HG03457 (cell line): ENCODE measurements around the gene SLC35F6.
A peak's percentile ranks its signal among the peaks of the same experiment; 100 is the strongest.

Source experiments
- ATAC-seq: cut with Tn5 transposase; IDR thresholded peaks from one replicate; pipeline ENCODE4 v1.9.1; 2021; ENCODE audit warnings: moderate number of reproducible peaks; ENCODE audit not compliant: unreplicated experiment

The SLC35F6 gene, protein sequence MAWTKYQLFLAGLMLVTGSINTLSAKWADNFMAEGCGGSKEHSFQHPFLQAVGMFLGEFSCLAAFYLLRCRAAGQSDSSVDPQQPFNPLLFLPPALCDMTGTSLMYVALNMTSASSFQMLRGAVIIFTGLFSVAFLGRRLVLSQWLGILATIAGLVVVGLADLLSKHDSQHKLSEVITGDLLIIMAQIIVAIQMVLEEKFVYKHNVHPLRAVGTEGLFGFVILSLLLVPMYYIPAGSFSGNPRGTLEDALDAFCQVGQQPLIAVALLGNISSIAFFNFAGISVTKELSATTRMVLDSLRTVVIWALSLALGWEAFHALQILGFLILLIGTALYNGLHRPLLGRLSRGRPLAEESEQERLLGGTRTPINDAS

DNA sequence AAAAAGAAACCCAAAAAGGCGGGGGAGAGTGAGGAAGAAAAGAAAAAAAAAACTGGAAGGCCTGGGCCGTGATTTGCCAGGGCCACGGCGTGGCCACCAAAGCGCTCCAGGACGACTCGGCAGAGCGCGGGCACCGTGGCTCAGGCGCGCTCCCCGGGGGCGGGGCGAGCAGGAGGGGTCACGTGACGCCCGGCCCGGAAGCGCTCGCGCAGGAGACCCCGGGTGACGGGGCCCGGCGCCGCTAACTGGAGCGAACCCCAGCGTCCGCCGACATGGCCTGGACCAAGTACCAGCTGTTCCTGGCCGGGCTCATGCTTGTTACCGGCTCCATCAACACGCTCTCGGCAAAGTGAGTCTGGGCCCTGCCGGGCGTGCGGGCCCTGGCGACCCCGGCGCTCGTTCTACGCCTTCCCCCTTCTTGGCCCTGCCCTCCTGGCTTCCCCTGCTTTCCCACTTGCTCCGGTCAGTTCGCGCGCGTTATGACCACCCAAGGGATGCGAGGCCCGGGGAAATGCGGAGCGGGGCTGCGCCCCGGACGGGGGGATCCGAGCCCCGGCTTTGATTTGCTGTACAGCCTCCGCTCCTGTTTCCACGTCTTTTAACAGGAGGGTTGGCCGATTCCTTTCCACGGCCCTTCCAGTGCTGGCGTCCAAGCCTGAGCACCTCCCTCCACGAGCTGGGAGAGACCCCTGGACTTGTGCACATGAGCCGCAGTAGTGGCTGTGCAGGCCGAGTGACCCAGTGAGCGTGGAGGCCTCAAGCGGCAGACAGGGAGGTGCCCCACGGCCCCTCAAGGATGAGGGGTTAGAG lies at the start of gene SLC35F6:
Gene SLC35F6 (plus strand): TSS at position 207 of the 810 bp plus-strand sequence. CDS start 66 bp downstream, at position 273.
- peak; percentile 60 for ATAC-seq

DNA sequence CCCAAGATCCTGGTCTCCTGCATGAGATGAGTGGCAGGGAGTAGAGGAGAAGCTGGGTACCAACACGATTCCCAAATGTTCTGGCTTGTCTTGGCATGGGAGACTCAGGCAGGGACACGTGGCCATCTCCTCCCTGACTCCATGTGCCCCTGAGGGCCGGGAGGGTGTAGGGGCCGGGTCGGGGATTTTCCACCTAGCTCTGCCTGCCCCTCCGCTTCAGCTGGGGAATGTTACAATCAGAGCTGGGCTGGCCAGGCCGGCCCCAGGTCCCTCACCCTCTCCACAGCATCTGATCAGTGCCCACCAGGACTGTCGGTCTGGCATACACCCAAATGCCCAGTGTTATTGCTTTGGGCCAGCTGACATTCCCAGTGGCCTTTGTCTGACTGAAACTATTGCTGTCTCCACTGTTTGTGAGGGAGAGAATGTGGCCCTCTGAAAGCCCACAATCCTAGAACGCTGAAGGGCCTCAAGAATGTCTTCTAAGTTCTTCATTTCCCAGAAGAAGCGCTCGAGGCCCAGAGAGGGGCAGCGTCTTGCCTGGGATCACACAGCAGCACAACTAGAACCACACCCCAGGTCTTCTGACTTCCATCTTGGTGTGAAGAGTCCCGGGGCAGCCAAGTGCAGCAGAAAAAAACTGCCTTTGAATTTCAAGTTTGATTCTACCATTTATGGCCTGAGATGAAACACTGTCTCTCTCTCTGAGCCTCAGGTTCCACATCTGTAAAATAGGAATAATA lies 48.4 kb upstream of the SLC35F6 start:
- no peak for ATAC-seq

DNA sequence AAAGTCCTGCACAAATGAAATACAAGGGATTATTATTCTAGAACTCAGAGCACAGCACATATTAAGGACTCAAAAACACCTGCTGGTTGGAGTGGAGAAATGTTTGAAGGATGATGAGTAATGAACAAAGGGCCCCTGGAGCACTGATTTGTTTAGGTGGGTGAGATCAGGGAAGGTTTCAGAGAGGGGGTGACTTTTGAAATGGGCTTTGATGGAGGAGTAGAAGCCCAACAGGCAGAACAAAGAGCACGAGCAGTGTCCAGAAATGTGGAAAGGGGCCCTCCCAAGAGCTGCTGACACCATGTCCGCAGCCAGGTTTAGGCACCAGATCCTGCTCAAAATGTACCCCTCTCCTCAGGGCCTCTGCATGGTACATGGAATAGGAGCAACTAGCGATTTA lies 47.7 kb upstream of the SLC35F6 start:
- no peak for ATAC-seq

DNA sequence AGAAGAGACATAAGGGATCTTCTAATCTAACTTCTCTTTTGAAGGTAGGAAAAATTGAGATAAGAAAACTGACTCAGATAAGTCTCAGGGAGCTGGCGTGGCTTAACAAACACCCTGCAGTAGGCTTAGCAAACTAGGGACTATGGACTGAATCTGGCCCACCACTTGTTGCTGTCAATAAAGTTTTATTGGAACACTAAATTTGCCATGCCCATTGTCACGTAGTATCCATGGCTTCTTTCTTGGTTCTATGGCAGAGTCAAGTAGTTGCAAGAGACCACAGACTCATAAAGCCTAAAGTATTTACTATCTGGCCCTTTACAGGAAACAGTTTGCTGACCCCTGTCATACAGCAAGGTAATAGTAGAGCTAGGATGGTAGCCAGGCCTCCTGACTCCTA lies 47.3 kb upstream of the SLC35F6 start:
- no peak for ATAC-seq

DNA sequence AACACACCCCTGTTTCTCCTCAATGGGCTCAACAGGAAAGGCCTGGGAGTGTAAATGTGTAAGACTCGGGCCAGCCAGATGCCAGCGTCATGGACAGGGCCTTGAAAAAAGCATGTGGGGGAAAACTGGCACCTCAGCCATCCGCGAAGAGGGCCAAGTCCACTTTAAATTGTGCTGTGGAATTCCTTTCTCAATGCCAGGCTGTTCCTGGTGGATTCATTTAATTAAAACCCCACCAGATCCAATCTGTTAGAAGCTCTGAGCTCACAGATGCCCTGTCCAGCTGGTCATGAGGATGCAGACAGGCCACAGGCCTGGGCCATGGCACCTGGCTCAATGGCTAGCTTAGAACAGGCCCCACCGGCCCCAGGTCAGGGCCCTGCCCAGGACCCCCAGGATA lies 46.7 kb upstream of the SLC35F6 start:
- no peak for ATAC-seq

DNA sequence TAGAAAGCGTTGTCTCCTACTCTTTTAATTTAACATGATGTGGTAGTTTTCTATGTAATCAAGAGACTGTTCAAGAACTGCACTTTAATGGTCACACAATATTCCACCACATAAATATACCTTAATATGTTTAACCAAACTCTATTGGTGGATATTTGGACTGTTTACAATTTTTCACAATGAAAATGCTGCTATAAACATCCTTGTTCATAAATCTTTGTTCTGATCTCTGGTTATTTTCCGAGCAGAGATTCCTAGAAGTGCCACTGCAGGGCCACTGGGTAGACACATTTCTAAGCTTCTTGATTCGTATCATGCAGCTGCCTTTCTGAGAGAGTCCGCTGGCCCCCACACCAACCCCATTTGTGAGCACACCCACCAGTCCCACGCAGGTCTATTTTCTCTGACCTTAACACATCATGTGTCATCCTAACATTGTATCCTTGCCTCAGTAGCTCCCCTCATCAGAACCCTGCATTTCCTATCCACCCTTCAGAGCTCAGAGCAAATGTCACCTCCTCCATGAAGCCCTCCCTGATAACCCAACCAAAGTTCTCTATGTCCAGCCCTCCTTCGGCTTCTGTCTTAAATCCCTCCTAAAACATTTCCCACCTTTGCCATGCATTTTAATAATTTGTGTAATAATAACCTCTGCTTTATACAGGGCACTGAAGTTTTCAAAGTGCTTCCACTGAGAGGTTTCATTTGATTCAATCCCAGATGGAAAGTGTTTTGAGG lies 45.0 kb upstream of the SLC35F6 start:
- ATAC-seq, result no peak

DNA sequence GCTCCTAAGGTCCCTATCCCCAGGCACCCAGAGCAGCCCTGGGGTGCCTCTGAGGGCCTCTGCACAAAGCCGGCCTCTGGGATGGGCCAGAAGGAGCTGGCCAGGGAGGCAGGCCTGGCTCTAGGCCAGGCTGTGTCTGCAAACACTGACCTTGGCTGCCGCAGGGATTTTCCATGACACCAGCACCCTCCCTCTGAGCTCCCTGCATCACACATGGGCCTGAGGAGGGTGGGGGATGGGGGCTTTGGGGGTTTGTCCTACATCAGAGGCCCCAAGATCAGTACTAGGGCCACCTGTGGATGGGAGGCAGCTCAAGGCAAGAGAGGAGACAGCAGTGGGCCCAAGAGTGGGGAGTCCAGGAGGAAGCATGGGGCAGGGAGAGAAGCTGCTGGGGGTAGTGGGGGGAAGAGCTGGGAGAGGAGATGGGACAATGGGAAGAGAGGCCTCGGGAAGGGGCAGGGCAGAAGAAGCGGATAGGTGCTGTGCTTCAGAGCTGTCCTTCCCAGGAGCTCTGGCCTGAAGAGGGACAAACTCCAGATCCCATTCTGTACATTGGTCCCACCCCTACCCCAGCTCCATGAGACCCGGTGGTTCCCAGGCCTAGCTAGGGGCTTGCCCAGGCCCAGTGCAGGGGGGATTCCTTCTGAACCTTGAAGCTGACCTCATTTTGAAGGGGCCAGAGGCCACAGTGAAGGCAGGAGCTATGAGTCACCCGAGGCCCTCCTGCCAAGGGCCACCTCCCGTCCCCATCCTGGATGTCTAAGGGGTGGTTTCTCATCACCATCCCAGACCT lies 43.6 kb upstream of the SLC35F6 start:
- no peak for ATAC-seq

DNA sequence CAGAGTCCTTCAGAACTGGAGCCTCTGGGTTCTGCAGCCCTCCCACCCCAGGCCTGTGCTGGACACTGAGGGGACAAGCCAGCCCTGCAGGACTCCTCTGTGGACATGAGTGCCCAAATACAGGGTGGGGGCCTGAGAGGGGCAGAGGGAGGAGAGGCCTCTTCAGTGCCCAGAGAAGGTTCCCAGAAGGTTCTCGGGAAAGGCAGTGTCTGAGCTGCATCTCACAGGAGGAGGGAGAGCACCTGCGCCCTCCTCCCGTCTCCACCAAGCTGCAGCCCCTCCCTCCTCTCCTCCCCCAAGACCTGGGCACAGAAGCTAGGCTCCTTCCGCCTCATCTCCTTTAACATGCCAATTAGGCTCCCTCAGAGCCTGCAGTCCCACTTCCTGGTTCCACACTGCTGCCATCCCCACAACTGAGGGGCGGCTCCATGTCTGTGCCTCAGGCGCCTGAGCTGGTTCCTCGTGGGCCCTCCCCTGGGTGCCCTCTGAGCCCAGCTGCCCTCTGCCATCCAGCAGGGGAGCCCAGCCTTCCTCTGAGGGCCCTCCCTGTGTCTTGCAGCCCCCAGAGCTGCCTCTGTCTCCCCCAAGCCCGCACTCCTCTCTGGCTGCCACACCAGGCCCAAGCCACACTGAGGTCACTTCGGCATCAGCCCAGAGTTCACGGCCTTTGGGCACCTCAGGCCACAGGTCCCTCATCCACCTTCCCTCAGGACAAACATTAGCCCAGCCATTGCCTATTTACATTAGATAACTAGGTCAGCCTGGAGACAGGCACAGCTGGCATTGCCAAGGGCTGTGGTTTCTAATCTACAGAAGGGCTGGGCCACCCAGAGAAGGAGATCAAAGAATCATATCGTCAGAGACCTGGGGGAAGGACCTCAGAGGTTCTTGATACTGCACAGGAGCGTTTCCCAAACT lies 42.7 kb upstream of the SLC35F6 start:
- no peak for ATAC-seq

DNA sequence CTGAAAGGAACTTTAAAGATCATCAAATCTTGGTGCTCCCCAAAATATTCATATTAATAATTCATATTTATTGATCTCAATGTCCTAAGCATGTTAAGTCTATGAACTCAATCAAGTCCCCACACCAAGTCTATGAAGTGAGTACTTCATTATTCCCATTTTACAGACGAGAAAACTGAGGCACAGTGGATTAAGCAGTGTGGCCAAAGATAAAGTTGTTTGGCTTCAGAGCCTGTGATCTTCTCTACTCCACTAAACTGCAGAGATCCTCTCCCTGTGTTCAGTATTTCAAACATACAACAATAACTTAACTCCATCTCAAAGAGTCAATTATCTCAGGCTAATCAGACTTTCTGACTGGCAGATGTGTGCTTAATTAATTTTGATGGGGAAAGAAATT lies 41.8 kb upstream of the SLC35F6 start:
- no peak for ATAC-seq

DNA sequence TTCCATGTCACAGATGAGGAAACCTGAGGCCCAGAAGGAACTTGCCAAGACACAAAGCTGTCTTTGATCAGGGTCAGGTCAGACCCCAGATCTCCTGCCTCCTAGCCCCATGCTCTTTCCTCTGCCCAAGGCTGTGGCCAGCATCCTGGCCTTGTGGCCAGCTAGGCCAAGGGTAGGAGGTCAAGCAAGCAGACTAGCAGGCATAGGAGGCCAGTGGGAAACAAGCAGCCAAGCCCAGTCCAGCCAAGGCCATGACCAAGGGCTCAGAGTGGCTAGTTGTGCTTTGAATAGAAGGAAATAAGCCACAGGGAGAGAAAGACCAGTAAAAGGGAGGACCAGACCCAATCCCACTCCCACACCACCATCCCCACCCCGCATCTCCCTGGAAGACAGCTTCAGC lies 41.2 kb upstream of the SLC35F6 start:
- ATAC-seq, result no peak

DNA sequence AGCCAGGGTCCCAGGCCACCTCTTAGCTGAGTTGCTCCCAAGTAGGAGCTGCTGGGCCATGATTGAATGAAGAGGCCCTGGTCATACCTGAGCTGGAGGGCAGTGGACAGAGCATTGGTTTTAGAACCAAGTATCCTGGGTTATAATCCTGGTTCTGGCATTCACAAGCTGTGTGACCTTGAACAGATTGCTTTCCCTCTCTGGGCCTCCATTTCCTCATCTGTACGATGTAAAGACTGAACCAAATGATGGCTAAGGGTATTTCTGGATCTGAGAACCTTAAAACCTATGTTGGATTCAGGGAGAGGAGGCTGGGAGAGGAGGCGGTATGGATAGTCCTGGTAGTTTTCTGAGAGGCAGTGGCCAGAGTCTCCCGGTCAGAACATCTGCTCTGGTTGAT lies 40.6 kb upstream of the SLC35F6 start:
- ATAC-seq, result no peak

DNA sequence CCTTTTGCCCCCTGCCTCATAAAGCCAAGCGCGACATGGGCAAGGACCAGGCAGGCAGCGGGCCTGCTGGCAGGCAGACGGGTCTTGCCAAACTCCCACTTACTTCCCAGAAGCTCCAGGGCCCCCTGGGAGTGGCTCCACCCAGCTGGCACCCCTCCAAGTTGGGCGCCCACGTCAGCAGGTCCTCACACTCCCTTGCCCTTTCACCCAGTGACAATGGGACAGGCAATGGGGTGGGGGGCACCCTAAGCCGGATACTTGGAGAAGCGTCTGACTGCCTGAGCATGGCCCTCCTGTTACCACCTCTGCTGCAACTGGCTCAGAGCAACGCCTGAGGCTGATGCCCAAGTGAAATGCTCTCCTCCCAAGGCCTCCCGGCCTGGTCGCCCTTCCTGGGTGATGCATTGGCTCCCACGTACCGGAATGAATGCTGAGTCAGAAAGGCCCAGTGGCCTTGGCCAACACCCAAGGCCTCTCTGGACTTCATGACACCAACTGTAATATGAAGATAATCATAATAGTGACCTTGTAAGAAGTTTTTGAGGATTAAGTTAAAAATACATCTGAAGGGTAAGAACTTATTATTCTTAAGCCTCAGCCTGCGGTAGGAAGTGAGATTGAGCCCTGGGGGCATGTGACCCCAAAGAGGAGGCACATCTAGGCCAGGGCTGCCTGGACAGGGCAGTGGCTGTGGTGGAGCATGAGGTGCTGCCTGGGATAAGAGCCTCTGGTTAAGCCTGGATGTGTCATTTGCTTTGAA lies 39.9 kb upstream of the SLC35F6 start:
- no peak for ATAC-seq

DNA sequence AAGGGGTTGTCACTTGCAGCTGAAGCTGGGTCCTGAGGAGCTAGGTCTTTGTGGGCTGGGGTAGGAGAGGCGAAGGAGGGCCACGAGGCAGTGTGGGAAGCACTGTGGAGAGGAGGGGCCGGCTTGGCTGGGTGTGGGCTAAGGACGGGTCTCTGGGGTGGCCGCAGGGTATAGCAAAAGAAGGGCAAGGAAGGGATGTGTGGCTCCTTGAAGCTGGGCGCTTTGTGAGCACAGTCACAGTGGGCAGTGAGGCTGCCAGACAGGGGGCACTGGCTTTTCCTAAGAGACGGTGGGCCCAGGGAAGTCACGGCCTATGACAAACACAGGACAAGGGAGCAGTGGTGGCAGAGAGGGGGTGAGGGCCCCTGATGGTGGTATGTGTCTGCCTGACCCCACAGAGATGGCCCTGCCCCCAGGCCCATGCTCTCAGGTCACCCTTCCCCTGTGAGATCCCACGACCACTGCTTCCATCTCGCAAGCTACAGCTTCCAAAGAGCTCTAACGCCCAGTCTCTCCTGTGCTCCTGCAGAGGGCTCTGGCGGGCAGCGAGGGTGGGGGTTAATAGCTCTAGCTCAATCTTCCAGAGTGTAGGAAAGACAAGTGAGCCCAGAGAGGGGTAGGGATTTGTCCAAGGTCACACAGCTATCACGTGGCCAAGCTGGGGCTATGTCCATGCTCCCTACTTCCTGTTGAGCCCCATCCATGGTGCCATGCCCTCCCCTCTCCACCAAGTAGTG lies 39.1 kb upstream of the SLC35F6 start:
- no peak for ATAC-seq

DNA sequence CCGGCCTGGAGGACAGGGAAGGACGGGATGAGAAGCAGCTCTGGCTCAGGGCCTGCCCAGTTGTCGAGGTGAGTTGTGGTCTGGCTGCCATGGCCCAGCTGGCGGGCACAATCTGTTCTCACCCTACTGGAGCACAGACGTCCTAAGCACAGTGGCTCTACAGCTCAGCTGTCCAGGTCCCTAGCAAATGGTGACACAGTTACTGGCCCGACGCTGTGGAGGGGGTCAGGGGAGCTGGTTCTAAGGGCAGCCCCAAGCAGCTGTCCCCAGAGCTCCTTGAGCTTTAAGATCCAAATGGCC lies 38.6 kb upstream of the SLC35F6 start:
- ATAC-seq, result no peak

DNA sequence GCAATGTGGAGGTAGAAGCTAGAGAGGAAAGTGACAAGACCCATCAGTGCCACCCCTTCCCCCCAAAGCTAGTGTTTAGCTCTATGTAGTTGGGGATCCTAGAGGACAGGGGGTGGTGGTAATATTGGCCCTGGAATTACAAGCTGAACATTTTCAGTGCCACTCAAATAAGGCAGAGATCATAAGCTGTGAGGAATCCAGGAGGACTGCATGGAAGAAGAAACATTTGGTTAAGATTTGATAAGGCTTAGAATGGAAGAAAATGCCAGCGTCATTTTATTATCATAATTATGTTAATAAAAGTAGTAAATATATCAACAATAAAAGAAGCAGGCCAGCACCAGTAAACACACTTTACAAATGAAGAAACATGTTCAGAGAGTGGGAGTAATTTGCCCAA lies 37.9 kb upstream of the SLC35F6 start:
- no peak for ATAC-seq

DNA sequence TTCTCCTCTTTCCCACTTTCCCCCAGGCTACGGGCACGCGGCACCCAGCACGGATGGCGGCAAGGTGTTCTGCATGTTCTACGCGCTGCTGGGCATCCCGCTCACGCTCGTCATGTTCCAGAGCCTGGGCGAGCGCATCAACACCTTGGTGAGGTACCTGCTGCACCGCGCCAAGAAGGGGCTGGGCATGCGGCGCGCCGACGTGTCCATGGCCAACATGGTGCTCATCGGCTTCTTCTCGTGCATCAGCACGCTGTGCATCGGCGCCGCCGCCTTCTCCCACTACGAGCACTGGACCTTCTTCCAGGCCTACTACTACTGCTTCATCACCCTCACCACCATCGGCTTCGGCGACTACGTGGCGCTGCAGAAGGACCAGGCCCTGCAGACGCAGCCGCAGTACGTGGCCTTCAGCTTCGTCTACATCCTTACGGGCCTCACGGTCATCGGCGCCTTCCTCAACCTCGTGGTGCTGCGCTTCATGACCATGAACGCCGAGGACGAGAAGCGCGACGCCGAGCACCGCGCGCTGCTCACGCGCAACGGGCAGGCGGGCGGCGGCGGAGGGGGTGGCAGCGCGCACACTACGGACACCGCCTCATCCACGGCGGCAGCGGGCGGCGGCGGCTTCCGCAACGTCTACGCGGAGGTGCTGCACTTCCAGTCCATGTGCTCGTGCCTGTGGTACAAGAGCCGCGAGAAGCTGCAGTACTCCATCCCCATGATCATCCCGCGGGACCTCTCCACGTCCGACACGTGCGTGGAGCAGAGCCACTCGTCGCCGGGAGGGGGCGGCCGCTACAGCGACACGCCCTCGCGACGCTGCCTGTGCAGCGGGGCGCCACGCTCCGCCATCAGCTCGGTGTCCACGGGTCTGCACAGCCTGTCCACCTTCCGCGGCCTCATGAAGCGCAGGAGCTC lies 36.2 kb upstream of the SLC35F6 start:
- no peak for ATAC-seq

DNA sequence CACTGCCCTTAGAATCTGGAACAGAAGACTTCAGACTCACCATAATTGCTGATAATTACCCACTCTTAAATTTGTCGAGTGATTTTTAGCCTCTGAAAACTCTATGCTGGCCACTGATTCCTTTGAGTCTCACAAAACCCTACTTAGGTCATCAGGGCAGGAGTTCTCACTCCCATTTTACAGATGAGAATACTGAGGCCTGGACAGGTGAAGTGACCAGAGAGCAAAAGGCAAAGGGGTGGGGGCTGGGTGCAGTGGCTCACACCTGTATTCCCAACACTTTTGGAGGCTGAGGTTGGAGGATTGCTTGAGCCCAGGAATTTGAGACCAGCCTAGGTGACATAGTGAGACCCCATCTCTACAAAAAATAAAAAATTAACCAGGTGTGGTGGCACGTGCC lies 34.8 kb upstream of the SLC35F6 start:
- ATAC-seq, result no peak
